ENCODE results near the gene ADCYAP1R1.

The ADCYAP1R1 gene

GRCh38 chr7:31108097-31108657 lies 56.1 kb downstream of the ADCYAP1R1 start:
- H3K27me3 ChIP-seq (ENCODE audit: insufficient read depth, low read length, poor library complexity): peaks cover 3% of the 10 kb centered on the region
- H3K36me3 ChIP-seq (ENCODE audit: insufficient read depth, low read length): no peaks in the 10 kb centered on the region
- no peaks in the 10 kb centered on the region for H3K9me3 ChIP-seq (ENCODE audit: insufficient read depth, low read length, severe bottlenecking)
- no peaks in the 10 kb centered on the region for H4K20me1 ChIP-seq (ENCODE audit: insufficient read depth, low read length)
- H3K4me1 ChIP-seq (ENCODE audit: insufficient read depth, low read length): no peaks in the 10 kb centered on the region
- no peak overlapping the region for H2AFZ ChIP-seq (ENCODE audit: low read depth, low read length)
- ATAC-seq (ENCODE audit: insufficient read depth, low read depth) (no peak), DNase-seq (no peak)
- H3K4me3 ChIP-seq (ENCODE audit: low read depth in 1 of 2, low read length in 2 of 2): no peak overlapping the region
- H3K9ac ChIP-seq (ENCODE audit: low read depth, low read length): no peak overlapping the region
- H3K79me2 ChIP-seq (ENCODE audit: insufficient read depth, low read length): no peaks in the 10 kb centered on the region
- H3K4me2 ChIP-seq (ENCODE audit: insufficient read depth, low read length): no peak overlapping the region
- H3K27ac ChIP-seq (ENCODE audit: low read length): no peak overlapping the region
- TF ChIP-seq, protein P1, sequence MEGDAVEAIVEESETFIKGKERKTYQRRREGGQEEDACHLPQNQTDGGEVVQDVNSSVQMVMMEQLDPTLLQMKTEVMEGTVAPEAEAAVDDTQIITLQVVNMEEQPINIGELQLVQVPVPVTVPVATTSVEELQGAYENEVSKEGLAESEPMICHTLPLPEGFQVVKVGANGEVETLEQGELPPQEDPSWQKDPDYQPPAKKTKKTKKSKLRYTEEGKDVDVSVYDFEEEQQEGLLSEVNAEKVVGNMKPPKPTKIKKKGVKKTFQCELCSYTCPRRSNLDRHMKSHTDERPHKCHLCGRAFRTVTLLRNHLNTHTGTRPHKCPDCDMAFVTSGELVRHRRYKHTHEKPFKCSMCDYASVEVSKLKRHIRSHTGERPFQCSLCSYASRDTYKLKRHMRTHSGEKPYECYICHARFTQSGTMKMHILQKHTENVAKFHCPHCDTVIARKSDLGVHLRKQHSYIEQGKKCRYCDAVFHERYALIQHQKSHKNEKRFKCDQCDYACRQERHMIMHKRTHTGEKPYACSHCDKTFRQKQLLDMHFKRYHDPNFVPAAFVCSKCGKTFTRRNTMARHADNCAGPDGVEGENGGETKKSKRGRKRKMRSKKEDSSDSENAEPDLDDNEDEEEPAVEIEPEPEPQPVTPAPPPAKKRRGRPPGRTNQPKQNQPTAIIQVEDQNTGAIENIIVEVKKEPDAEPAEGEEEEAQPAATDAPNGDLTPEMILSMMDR (IDR thresholded peaks at IDR 0.05; ENCODE audit: borderline replicate concordance, extremely low read depth, low read length, poor library complexity, severe bottlenecking): no peak
- no peak for TF ChIP-seq EZH2 (IDR thresholded peaks at IDR 0.05; ENCODE audit: borderline replicate concordance, low read depth, low read length, severe bottlenecking)

GRCh38 chr7:31109751-31110150 lies 57.6 kb downstream of the ADCYAP1R1 start:
- no peak for DNase-seq
- TF ChIP-seq, protein P1 (IDR thresholded peaks at IDR 0.05; ENCODE audit: borderline replicate concordance, extremely low read depth, low read length, poor library complexity, severe bottlenecking): no peak
- no peak for TF ChIP-seq EZH2 (IDR thresholded peaks at IDR 0.05; ENCODE audit: borderline replicate concordance, low read depth, low read length, severe bottlenecking)
- H3K9ac ChIP-seq (ENCODE audit: low read depth, low read length): no peak overlapping the region
- H4K20me1 ChIP-seq (ENCODE audit: insufficient read depth, low read length): no peaks in the 10 kb centered on the region
- H3K4me2 ChIP-seq (ENCODE audit: insufficient read depth, low read length): no peak overlapping the region
- no peaks in the 10 kb centered on the region for H3K36me3 ChIP-seq (ENCODE audit: insufficient read depth, low read length)
- no peak overlapping the region for H3K27ac ChIP-seq (ENCODE audit: low read length)
- no peaks in the 10 kb centered on the region for H3K9me3 ChIP-seq (ENCODE audit: insufficient read depth, low read length, severe bottlenecking)
- no peak overlapping the region for H2AFZ ChIP-seq (ENCODE audit: low read depth, low read length)
- no peaks in the 10 kb centered on the region for H3K4me1 ChIP-seq (ENCODE audit: insufficient read depth, low read length)
- H3K79me2 ChIP-seq (ENCODE audit: insufficient read depth, low read length): no peaks in the 10 kb centered on the region
- peaks cover 3% of the 10 kb centered on the region for H3K27me3 ChIP-seq (ENCODE audit: insufficient read depth, low read length, poor library complexity)
- ATAC-seq (ENCODE audit: insufficient read depth, low read depth): no peak
- H3K4me3 ChIP-seq (ENCODE audit: low read depth in 1 of 2, low read length in 2 of 2): no peak overlapping the region

GRCh38 chr7:31110331-31111108 lies 58.4 kb downstream of the ADCYAP1R1 start:
- Histone ChIP-seq H3K27ac (ENCODE audit: low read length) (no peak overlapping the region), H2AFZ (ENCODE audit: low read depth, low read length) (no peak overlapping the region), H3K4me2 (ENCODE audit: insufficient read depth, low read length) (no peak overlapping the region), H3K9me3 (ENCODE audit: insufficient read depth, low read length, severe bottlenecking) (no peaks in the 10 kb centered on the region), H3K27me3 (ENCODE audit: insufficient read depth, low read length, poor library complexity) (peaks cover 3% of the 10 kb centered on the region), H3K36me3 (ENCODE audit: insufficient read depth, low read length) (no peaks in the 10 kb centered on the region), H3K4me3 (ENCODE audit: low read depth in 1 of 2, low read length in 2 of 2) (no peak overlapping the region), H4K20me1 (ENCODE audit: insufficient read depth, low read length) (no peaks in the 10 kb centered on the region), H3K4me1 (ENCODE audit: insufficient read depth, low read length) (no peaks in the 10 kb centered on the region), H3K9ac (ENCODE audit: low read depth, low read length) (no peak overlapping the region), H3K79me2 (ENCODE audit: insufficient read depth, low read length) (no peaks in the 10 kb centered on the region)
- DNase-seq (no peak), ATAC-seq (ENCODE audit: insufficient read depth, low read depth) (no peak)
- TF ChIP-seq EZH2 (IDR thresholded peaks at IDR 0.05; ENCODE audit: borderline replicate concordance, low read depth, low read length, severe bottlenecking): no peak
- TF ChIP-seq, protein P1 (IDR thresholded peaks at IDR 0.05; ENCODE audit: borderline replicate concordance, extremely low read depth, low read length, poor library complexity, severe bottlenecking): no peak
